ENCODE measurements around the gene RMND5A. TPM values are rescaled to one million over a fixed set of nuclear protein-coding genes. Genes with fewer than 3 reads are reported as not detected.
"Not testable (repeated sequence)": the region's sequence is repeated elsewhere in the genome, so short reads cannot be mapped to it uniquely, and the experiment has no call there.

RMND5A gene
- total and polyA plus RNA-seq, 12 donors = 23.4 to 152 (median 105) TPM

GRCh38 chr2:86703704-86704361 lies 16.3 kb upstream of the RMND5A start:
- Histone ChIP-seq H3K27me3 (no peaks in the 10 kb centered on the region), H3K4me3 (peak overlapping the region in 5 of 10 donors; percentile 15 to 27 (median 18)), H3K36me3 (no peaks in the 10 kb centered on the region), H3K9me3 (peaks cover 0 to 7% (median 0%) of the 10 kb centered on the region in 11 donors), H3K4me1 (peaks cover 0 to 30% (median 7%) of the 10 kb centered on the region in 9 donors), H3K27ac (peak overlapping the region; percentile 66 to 90 (median 84))
- DNase-seq (peak; percentile 26 to 57), ATAC-seq (peak in 6 of 8 donors; percentile 23 to 74 (median 64))
- intact Hi-C loops (cut with DNase I) = loop anchor here in 5 of 10 donors (5.0 to 10.0 kb wide), 3 partner anchors 51 to 82 kb away; partner anchors contain the start of gene RNF103 (in 4 of the 5)
- WGBS, 2 donors = 29 to 51% methylated on average over 14 of the region's 14 CpGs
- peak in 3 of 9 donors; percentile 16 to 23 (median 17) for TF ChIP-seq CTCF (IDR thresholded peaks at IDR 0.05)

GRCh38 chr2:86704459-86704971 lies 15.6 kb upstream of the RMND5A start:
- 24 to 28% methylated on average over 4 of the region's 4 CpGs for WGBS, 2 donors

GRCh38 chr2:86706220-86706619 lies 13.9 kb upstream of the RMND5A start:
- Histone ChIP-seq H3K27ac (peak overlapping the region; percentile 1 to 90 (median 81)), H3K4me3 (no peak overlapping the region), H3K9me3 (peaks cover 0 to 12% (median 0%) of the 10 kb centered on the region in 11 donors), H3K27me3 (no peaks in the 10 kb centered on the region), H3K4me1 (peaks cover 0 to 30% (median 7%) of the 10 kb centered on the region in 9 donors), H3K36me3 (no peaks in the 10 kb centered on the region)
- peak in 1 of 9 donors; percentile 14 for TF ChIP-seq CTCF (IDR thresholded peaks at IDR 0.05)
- WGBS, 2 donors = 63% methylated on average over 6 of the region's 6 CpGs
- intact Hi-C loops (cut with DNase I) = loop anchor here in 3 of 10 donors (5.0 to 10.0 kb wide), 3 partner anchors 49 to 81 kb away; partner anchors contain the start of gene RNF103 (in 1 of the 3)
- DNase-seq (peak in 1 of 2 donors; percentile 34), ATAC-seq (peak in 5 of 8 donors; percentile 33 to 56 (median 55))

More at GRCh38 chr2:86704459-86704971, 15.6 kb upstream of the RMND5A start:
- Histone ChIP-seq H3K27ac (peak overlapping the region; percentile 66 to 90 (median 84)), H3K27me3 (no peaks in the 10 kb centered on the region), H3K4me1 (peaks cover 0 to 30% (median 7%) of the 10 kb centered on the region in 9 donors), H3K36me3 (no peaks in the 10 kb centered on the region), H3K4me3 (peak overlapping the region in 2 of 10 donors; percentile 17 to 23), H3K9me3 (peaks cover 0 to 7% (median 0%) of the 10 kb centered on the region in 11 donors)
- intact Hi-C loops (cut with DNase I) = loop anchor here in 5 of 10 donors (5.0 to 10.0 kb wide), 3 partner anchors 50 to 82 kb away; partner anchors contain the start of gene RNF103 (in 4 of the 5)
- ATAC-seq (peak; percentile 71 to 93 (median 92)), DNase-seq (peak; percentile 29 to 78)
- no peak for TF ChIP-seq CTCF (IDR thresholded peaks at IDR 0.05)

- Histone ChIP-seq H3K9me3 (peaks cover 0 to 12% (median 0%) of the 10 kb centered on the region in 11 donors), H3K27me3 (no peaks in the 10 kb centered on the region), H3K36me3 (no peaks in the 10 kb centered on the region), H3K27ac (peak overlapping the region in 2 of 10 donors; percentile 84 to 90), H3K4me3 (no peak overlapping the region), H3K4me1 (peaks cover 0 to 30% (median 7%) of the 10 kb centered on the region in 9 donors)
- TF ChIP-seq CTCF (IDR thresholded peaks at IDR 0.05) = no peak
- ATAC-seq (no peak), DNase-seq (no peak)
- 99 to 100% methylated on average over 2 of the region's 2 CpGs for WGBS, 2 donors
- intact Hi-C loops (cut with DNase I) = loop anchor here in 3 of 10 donors (5.0 to 10.0 kb wide), 3 partner anchors 48 to 82 kb away; partner anchors contain the start of gene RNF103 (in 1 of the 3)
These were observed 13.2 kb upstream of the RMND5A start for GRCh38 chr2:86706935-86707334.

GRCh38 chr2:86708126-86708525 lies 12.0 kb upstream of the RMND5A start:
- H3K4me3 ChIP-seq, ATAC-seq, H3K27me3 ChIP-seq, H3K27ac ChIP-seq, H3K36me3 ChIP-seq, DNase-seq: not testable (repeated sequence)
- 88 to 89% methylated on average over 4 of the region's 4 CpGs for WGBS, 2 donors
- intact Hi-C loops (cut with DNase I) = loop anchor here in 3 of 10 donors (5.0 to 10.0 kb wide), 3 partner anchors 47 to 83 kb away; partner anchors contain the start of gene RNF103 (in 1 of the 3)
- Histone ChIP-seq H3K9me3 (peaks cover 0 to 12% (median 0%) of the 10 kb centered on the region in 11 donors), H3K4me1 (peaks cover 0 to 30% (median 7%) of the 10 kb centered on the region in 9 donors)

GRCh38 chr2:86714579-86715173 lies 5.4 kb upstream of the RMND5A start:
- peak in 7 of 8 donors; percentile 21 to 76 (median 52) for ATAC-seq
- H3K9me3 ChIP-seq; DNase-seq; H3K4me3 ChIP-seq; H3K4me1 ChIP-seq; H3K36me3 ChIP-seq; intact Hi-C loops (cut with DNase I); H3K27me3 ChIP-seq: not testable (repeated sequence)
- H3K27ac ChIP-seq = peak overlapping the region; percentile 49 to 88 (median 81)
- WGBS, 2 donors = 12 to 55% methylated on average over 1 of the region's 3 CpGs

Measured in heart right ventricle (tissue), 16 donors.